GM10266 (cell line): ENCODE data around the gene SMIM44.

Source experiments
- DNase-seq: peaks from one replicate; pipeline ENCODE4 v3.0.0; 2012; ENCODE audit errors: extremely low spot score
- TF ChIP-seq, protein P1 (sequence below): IDR thresholded peaks from 2 replicates; pipeline ENCODE4 v1.5.1; 2012; ENCODE audit warnings: mild to moderate bottlenecking, low read depth; ENCODE audit not compliant: control insufficient read depth, insufficient read depth; ENCODE audit errors: missing control alignments

SMIM44 gene

GRCh38 chr19:3479834-3480215 is 3.4 kb downstream of the SMIM44 start:
- DNase-seq, result no peak
- TF ChIP-seq, protein P1, sequence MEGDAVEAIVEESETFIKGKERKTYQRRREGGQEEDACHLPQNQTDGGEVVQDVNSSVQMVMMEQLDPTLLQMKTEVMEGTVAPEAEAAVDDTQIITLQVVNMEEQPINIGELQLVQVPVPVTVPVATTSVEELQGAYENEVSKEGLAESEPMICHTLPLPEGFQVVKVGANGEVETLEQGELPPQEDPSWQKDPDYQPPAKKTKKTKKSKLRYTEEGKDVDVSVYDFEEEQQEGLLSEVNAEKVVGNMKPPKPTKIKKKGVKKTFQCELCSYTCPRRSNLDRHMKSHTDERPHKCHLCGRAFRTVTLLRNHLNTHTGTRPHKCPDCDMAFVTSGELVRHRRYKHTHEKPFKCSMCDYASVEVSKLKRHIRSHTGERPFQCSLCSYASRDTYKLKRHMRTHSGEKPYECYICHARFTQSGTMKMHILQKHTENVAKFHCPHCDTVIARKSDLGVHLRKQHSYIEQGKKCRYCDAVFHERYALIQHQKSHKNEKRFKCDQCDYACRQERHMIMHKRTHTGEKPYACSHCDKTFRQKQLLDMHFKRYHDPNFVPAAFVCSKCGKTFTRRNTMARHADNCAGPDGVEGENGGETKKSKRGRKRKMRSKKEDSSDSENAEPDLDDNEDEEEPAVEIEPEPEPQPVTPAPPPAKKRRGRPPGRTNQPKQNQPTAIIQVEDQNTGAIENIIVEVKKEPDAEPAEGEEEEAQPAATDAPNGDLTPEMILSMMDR, result no peak

DNA sequence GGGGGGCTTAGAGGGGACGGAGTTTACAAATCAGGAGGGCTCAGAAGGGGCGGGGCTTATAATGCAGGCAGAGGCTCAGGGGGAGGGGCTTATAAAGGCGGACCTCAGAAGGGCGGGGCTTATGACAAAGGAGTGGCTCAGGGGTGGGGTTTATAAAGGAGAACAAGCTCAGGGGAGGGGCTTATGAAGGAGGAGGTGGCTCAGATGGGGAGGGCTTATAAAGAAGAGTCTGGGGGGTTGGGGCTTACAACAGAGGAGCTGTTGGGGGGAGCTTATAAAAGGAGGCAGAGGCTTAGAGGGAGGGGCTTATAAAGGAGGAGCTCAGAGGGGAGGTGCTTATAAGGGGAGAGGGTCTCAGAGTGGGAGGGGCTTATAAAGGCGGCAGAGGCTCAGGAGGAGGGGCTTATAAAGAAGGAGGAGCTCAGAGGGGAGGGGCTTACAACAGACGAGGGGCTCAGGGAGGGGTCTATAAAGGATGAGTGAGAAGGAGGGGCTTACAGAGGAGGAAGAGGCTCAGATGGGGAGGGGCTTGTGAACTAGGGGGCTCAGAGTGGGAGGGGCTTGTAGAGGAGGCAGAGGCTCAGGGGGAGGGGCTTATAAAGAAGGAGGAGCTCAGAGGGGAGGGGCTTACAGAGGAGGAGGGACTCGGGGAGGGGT is 3.9 kb downstream of the SMIM44 start:
- DNase-seq, result peak; percentile 81
- TF ChIP-seq, protein P1, result no peak

DNA sequence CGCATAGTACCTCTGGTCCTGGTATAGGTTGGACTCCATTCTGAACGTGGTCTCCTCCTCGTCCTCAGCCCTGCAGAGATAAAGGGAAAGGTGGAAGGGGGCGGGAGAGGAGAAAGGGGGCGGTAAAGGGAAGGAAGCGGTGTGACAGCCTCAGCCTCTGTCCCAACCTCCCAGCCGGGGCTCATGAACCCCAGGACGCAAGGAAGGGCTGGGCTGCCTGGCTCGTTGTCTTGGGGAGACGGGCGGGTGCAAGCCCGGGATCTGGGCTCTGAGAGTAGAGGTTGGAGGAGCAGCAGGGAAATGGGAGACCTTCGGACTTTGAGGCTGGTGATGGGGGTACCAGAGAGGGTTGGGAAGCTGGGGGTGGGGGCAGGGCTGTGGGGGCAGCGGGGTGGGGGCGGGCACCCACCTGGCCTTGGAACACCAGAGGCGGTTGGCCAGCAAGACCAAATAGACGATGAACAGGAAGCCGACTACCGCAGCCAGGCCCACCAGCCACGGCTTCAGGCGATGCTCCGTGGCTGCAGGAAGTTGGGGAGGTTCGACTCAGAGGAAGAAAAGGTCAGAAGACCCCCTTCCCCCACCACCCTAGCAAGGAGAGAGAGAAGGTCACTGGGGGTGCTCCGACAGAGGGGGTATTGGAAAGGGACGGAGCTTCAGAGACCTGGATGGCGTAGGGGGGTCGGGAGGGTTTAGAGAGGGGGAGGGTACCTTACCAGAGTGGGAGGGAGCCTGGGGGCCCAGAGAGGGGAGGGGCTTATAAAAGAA is 4.6 kb downstream of the SMIM44 start:
- no peak for DNase-seq
- TF ChIP-seq, protein P1, result no peak

GRCh38 chr19:3477951-3478350 is 5.3 kb downstream of the SMIM44 start:
- TF ChIP-seq, protein P1, result no peak
- no peak for DNase-seq

DNA sequence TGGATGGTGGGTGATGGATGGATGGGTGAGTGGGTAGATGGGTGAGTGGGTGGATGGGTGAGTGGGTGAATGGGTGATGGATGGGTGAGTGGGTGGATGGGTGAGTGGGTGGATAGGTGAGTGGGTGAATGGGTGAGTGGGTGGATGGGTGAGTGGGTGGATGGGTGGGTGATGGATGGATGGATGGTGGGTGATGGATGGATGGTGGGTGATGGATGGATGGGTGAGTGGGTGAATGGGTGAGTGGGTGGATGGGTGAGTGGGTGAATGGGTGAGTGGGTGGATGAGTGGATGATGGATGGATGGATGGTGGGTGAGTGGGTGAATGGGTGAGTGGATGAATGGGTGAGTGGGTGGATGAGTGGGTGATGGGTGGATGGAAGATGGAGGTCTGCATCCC is 5.7 kb downstream of the SMIM44 start:
- DNase-seq, result no peak
- TF ChIP-seq, protein P1, result no peak

- DNase-seq, result no peak
- TF ChIP-seq, protein P1, result no peak
Measured at GRCh38 chr19:3476830-3477229, 6.4 kb downstream of the SMIM44 start.

DNA sequence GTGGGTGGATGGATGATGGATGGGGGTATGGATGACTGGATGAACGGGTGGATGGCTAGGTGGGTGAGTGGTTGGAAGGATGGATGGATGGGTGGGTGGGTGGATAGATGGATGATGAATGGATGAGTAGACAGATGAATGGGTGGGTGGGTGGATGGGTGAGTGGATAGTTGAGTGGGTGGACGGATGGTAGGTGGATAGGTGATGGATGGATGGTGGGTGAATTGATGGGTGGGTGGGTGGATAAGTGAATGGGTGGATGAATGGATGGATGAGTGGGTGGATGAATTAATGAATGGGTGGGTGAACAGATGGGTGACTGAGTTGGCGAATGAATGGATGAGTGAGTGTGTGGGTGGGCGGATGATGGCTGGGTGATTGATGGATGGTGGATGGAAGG is 7.8 kb downstream of the SMIM44 start:
- TF ChIP-seq, protein P1, result no peak
- DNase-seq, result no peak
